SK-N-SH (cell line): Measurements from ENCODE around the gene C10orf90. TPM values are rescaled to one million over a fixed set of nuclear protein-coding genes. Genes with fewer than 3 reads are reported as not detected.

Experiments
- CTCF ChIA-PET: fragments of 300-600, 350-600 bp; formaldehyde crosslinking; extraction: SDS; loops from one replicate; lab custom pipeline; 2021; lab: Yijun Ruan, JAX
- POLR2A ChIA-PET: fragments of 350-600 bp; sonication (Branson Sonifier 250); formaldehyde crosslinking; extraction: SDS; loops from one replicate; lab custom pipeline; 2020; ENCODE audit warnings: antibody characterized with exemption, inconsistent platforms; lab: Yijun Ruan, JAX
- DNase-seq: peaks from one replicate; pipeline ENCODE4 v3.0.0; 2012
- H2AFZ ChIP-seq: fragments of 200-600 bp; sonication (generic); 2 replicates; pipeline ENCODE4 v1.8.1; 2016; ENCODE audit warnings: antibody characterized with exemption, mild to moderate bottlenecking, low read depth
- H3F3A ChIP-seq: fragments of 200-600 bp; sonication (generic); replicated peaks from 2 replicates; pipeline ENCODE3; 2016; ENCODE audit warnings: antibody characterized with exemption, mild to moderate bottlenecking; ENCODE audit not compliant: insufficient read depth
- H3K27ac ChIP-seq, 2 experiments: fragments of 200-500 bp in 1 of 2; fragments of 200-600 bp in 1 of 2; sonication (Bioruptor generic) in 1 of 2; sonication (generic), shearing (Covaris generic) in 1 of 2; 2 replicates each; pipeline versions ENCODE4 v1.5.1 to v1.6.1; 2014 to 2016; ENCODE audit warnings: low read depth in 2 of 2, inconsistent platforms in 1 of 2, low read length in 1 of 2, mild to moderate bottlenecking in 1 of 2, mixed read lengths in 1 of 2
- H3K27me3 ChIP-seq: fragments of 200-600 bp; sonication (generic), shearing (Covaris generic); 2 replicates; pipeline ENCODE4 v1.6.1; 2016; ENCODE audit warnings: mixed run types; ENCODE audit not compliant: insufficient read depth
- H3K36me3 ChIP-seq, 2 experiments: fragments of 200-500 bp in 1 of 2; fragments of 200-600 bp in 1 of 2; sonication (Bioruptor generic) in 1 of 2; sonication (generic) in 1 of 2; replicated peaks in 1 of 2; 2 replicates each; pipeline versions ENCODE3 to v1.5.1; 2014 to 2016; ENCODE audit warnings: low read length in 1 of 2, mild to moderate bottlenecking in 1 of 2; ENCODE audit not compliant: insufficient read depth in 2 of 2, control insufficient read depth in 1 of 2
- H3K4me1 ChIP-seq, 2 experiments: fragments of 200-500 bp in 1 of 2; fragments of 200-600 bp in 1 of 2; sonication (Bioruptor generic) in 1 of 2; sonication (generic), shearing (Covaris generic) in 1 of 2; 2 replicates each; pipeline versions ENCODE4 v1.5.1 to v1.6.1; 2014 to 2016; ENCODE audit warnings: low read depth in 1 of 2, low read length in 1 of 2, mixed run types in 1 of 2; ENCODE audit not compliant: insufficient read depth in 2 of 2, control insufficient read depth in 1 of 2
- H3K4me2 ChIP-seq: fragments of 200-600 bp; sonication (generic), shearing (Covaris generic); 2 replicates; pipeline ENCODE4 v1.6.1; 2017; ENCODE audit warnings: mixed run types
- H3K4me3 ChIP-seq, 2 experiments: fragments of 200-500 bp in 1 of 2; fragments of 200-600 bp in 1 of 2; sonication (Bioruptor generic) in 1 of 2; sonication (generic), shearing (Covaris generic) in 1 of 2; 2 replicates each; pipeline versions ENCODE4 v1.5.1 to v1.8.1; 2014 to 2016; ENCODE audit warnings: low read depth in 2 of 2, inconsistent platforms in 1 of 2, low read length in 1 of 2, mild to moderate bottlenecking in 1 of 2, mixed read lengths in 1 of 2, moderate library complexity in 1 of 2
- H3K79me2 ChIP-seq: fragments of 200-600 bp; sonication (generic); 2 replicates; pipeline ENCODE4 v1.8.1; 2017; ENCODE audit warnings: mild to moderate bottlenecking; ENCODE audit not compliant: insufficient read depth
- H3K9ac ChIP-seq: fragments of 200-600 bp; sonication (generic); 2 replicates; pipeline ENCODE4 v1.6.1; 2017; ENCODE audit warnings: mixed run types
- H3K9me2 ChIP-seq: fragments of 200-600 bp; sonication (generic); 2 replicates; pipeline ENCODE4 v1.6.1; 2017; ENCODE audit warnings: mixed run types
- H3K9me3 ChIP-seq: fragments of 200-600 bp; sonication (generic); 2 replicates; pipeline ENCODE4 v1.6.1; 2017; ENCODE audit warnings: mixed run types, mild to moderate bottlenecking, moderate library complexity
- H4K20me1 ChIP-seq: fragments of 200-600 bp; sonication (generic); 2 replicates; pipeline ENCODE4 v1.6.1; 2017; ENCODE audit warnings: mild to moderate bottlenecking, mixed run types; ENCODE audit not compliant: insufficient read depth
- EP300 ChIP-seq, 2 experiments: IDR thresholded peaks; 2 replicates each; pipeline versions ENCODE4 v1.4.0 to v1.6.1; 2012; ENCODE audit warnings: borderline replicate concordance in 1 of 2, low read depth in 1 of 2, low read length in 1 of 2
- EZH2phosphoT487 ChIP-seq: fragments of 200-600 bp; sonication (generic); IDR thresholded peaks from 2 replicates; pipeline ENCODE4 v1.6.1; 2017; ENCODE audit warnings: low read depth, mixed run types, mild to moderate bottlenecking, antibody characterized with exemption, moderate library complexity, borderline replicate concordance
- FOXJ3 ChIP-seq: sonication (generic); formaldehyde crosslinking; IDR thresholded peaks from 2 replicates; pipeline ENCODE4 v1.5.1; 2020; ENCODE audit warnings: mild to moderate bottlenecking, missing genetic modification reagents
- IRF3 ChIP-seq: fragments of 150-350 bp; IDR thresholded peaks from 2 replicates; pipeline ENCODE4 v1.6.1; 2016; ENCODE audit warnings: mild to moderate bottlenecking, low read depth, low read length
- JUND ChIP-seq: IDR thresholded peaks from 2 replicates; pipeline ENCODE4 v1.4.0; 2012
- MXI1 ChIP-seq: IDR thresholded peaks from 2 replicates; pipeline ENCODE4 v1.6.1; 2012; ENCODE audit warnings: mild to moderate bottlenecking, low read depth, low read length, improper control_type of control experiment
- NFIC ChIP-seq: IDR thresholded peaks from 2 replicates; pipeline ENCODE4 v1.4.0; 2012; ENCODE audit warnings: borderline replicate concordance
- PBX3 ChIP-seq: IDR thresholded peaks from 2 replicates; pipeline ENCODE4; 2012
- POLR2AphosphoS5 ChIP-seq: IDR thresholded peaks from 2 replicates; pipeline ENCODE4 v1.6.1; 2012; ENCODE audit warnings: low read depth, low read length
- RAD21 ChIP-seq: IDR thresholded peaks from 2 replicates; pipeline ENCODE4 v1.6.1; 2012; ENCODE audit warnings: mild to moderate bottlenecking, low read length
- SIN3A ChIP-seq: IDR thresholded peaks from 2 replicates; pipeline ENCODE4 v1.6.1; 2012; ENCODE audit warnings: low read depth, mild to moderate bottlenecking, low read length, moderate library complexity, borderline replicate concordance
- TCF12 ChIP-seq: IDR thresholded peaks from 2 replicates; pipeline ENCODE4 v1.4.0; 2012
- TEAD4 ChIP-seq: IDR thresholded peaks from 2 replicates; pipeline ENCODE4 v1.4.0; 2012; ENCODE audit warnings: mild to moderate bottlenecking, borderline replicate concordance; ENCODE audit not compliant: insufficient read depth
- USF2 ChIP-seq: fragments of 150-350 bp; IDR thresholded peaks from 2 replicates; pipeline ENCODE4 v1.6.1; 2017; ENCODE audit warnings: antibody characterized with exemption, low read length, low read depth, borderline replicate concordance
- YY1 ChIP-seq: IDR thresholded peaks from 2 replicates; pipeline ENCODE4 v1.4.0; 2012; ENCODE audit warnings: low read depth, mild to moderate bottlenecking
- WGBS: methylation state at CpG from one replicate; pipeline ENCODE4 v1.1.6; 2017; ENCODE audit warnings: low lambda C conversion rate; 5-methylcytosine and 5-hydroxymethylcytosine counted together
- polyA plus RNA-seq, 3 experiments: library from polyadenylated mRNA; depleted of rRNA; stranded (reverse); fragments of >200 nt; gene quantifications; 2 replicates each; pipeline ENCODE4 v1.2.3, GENCODE V29; 2012
- TF ChIP-seq, protein P1 (sequence below): IDR thresholded peaks from 2 replicates; pipeline ENCODE4 v1.4.0; 2012; ENCODE audit warnings: low read depth
- TF ChIP-seq, protein P2 (sequence below): fragments of 200-600 bp; sonication (generic); IDR thresholded peaks from 2 replicates; pipeline ENCODE4 v1.6.1; 2017; ENCODE audit warnings: antibody characterized with exemption, mild to moderate bottlenecking, moderate library complexity

Gene C10orf90
- polyA plus RNA-seq, 1 of the 3 experiments (the other 2 are of a cell fraction) = 0.21 TPM

- H3K4me3 ChIP-seq = no peak overlapping the region
- H3K4me1 ChIP-seq = no peaks in the 10 kb centered on the region
- no peaks in the 10 kb centered on the region for H3K9me3 ChIP-seq
- no peaks in the 10 kb centered on the region for H4K20me1 ChIP-seq
- ChIA-PET POLR2A (no interaction called here), CTCF (interaction anchor here (1.9 kb wide), 1 partner anchor 22 kb away, joined by 6 read pairs; no protein-coding TSS in a partner anchor)
- TF ChIP-seq TCF12 = no peak
- no peak for TF ChIP-seq SIN3A
- TF ChIP-seq EP300 (IDR thresholded peaks at IDR 0.05; ENCODE audit: borderline replicate concordance in 1 of 2, low read depth in 1 of 2, low read length in 1 of 2) = no peak
- no peak for TF ChIP-seq RAD21
- no peak for TF ChIP-seq NFIC
- no peak for TF ChIP-seq YY1
- TF ChIP-seq, protein P1, sequence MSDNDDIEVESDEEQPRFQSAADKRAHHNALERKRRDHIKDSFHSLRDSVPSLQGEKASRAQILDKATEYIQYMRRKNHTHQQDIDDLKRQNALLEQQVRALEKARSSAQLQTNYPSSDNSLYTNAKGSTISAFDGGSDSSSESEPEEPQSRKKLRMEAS = no peak
- TF ChIP-seq MXI1 = no peak
- TF ChIP-seq, protein P2, sequence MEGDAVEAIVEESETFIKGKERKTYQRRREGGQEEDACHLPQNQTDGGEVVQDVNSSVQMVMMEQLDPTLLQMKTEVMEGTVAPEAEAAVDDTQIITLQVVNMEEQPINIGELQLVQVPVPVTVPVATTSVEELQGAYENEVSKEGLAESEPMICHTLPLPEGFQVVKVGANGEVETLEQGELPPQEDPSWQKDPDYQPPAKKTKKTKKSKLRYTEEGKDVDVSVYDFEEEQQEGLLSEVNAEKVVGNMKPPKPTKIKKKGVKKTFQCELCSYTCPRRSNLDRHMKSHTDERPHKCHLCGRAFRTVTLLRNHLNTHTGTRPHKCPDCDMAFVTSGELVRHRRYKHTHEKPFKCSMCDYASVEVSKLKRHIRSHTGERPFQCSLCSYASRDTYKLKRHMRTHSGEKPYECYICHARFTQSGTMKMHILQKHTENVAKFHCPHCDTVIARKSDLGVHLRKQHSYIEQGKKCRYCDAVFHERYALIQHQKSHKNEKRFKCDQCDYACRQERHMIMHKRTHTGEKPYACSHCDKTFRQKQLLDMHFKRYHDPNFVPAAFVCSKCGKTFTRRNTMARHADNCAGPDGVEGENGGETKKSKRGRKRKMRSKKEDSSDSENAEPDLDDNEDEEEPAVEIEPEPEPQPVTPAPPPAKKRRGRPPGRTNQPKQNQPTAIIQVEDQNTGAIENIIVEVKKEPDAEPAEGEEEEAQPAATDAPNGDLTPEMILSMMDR = no peak
- no peak for TF ChIP-seq PBX3
- TF ChIP-seq POLR2AphosphoS5 = no peak
- no peak for TF ChIP-seq FOXJ3 (CRISPR knock-in tag)
- no peak for TF ChIP-seq EZH2phosphoT487
- no peak for TF ChIP-seq IRF3
- TF ChIP-seq JUND = no peak
- no peaks in the 10 kb centered on the region for H3F3A ChIP-seq
- H3K4me2 ChIP-seq = no peak overlapping the region
- H3K9me2 ChIP-seq = no peaks in the 10 kb centered on the region
- no peak for DNase-seq
- 44% methylated on average over 3 of the region's 3 CpGs for WGBS
- no peak overlapping the region for H3K9ac ChIP-seq
- no peaks in the 10 kb centered on the region for H3K27me3 ChIP-seq
- H2AFZ ChIP-seq = no peak overlapping the region
- no peaks in the 10 kb centered on the region for H3K79me2 ChIP-seq
- no peak overlapping the region for H3K27ac ChIP-seq
- no peaks in the 10 kb centered on the region for H3K36me3 ChIP-seq
These were observed 19.0 kb downstream of the C10orf90 start for GRCh38 chr10:126651467-126651866.

DNA sequence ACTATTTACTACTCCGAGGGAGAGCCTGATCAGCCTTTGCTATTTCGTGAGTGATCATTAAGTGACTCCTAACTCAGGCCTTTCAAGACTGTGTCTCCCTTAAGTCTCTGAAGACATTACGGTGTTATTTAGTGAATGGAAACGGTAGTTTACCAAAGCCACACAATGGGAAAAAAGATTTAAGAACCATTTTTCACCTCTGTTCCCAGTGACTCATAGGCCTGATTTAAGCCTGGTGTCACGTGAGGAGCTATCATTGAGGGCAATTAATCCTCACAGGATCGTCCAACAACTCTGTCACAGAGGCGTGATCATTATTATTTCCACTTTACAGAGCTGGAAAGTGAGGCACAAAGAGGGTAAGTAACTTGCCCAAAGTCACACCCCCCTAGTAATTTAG, 20.3 kb downstream of the C10orf90 start:
- H3K27ac ChIP-seq = no peak overlapping the region
- no peaks in the 10 kb centered on the region for H3K27me3 ChIP-seq
- ChIA-PET CTCF (interaction anchor here (1.2 to 1.9 kb wide), 2 partner anchors 20 to 50 kb away, joined by 3 to 6 read pairs; no protein-coding TSS in a partner anchor), POLR2A (no interaction called here)
- H3K4me2 ChIP-seq = no peak overlapping the region
- H3K79me2 ChIP-seq = no peaks in the 10 kb centered on the region
- H3K4me3 ChIP-seq = no peak overlapping the region
- H3F3A ChIP-seq = no peaks in the 10 kb centered on the region
- TF ChIP-seq TEAD4 = no peak
- TF ChIP-seq, protein P1 = no peak
- no peak for TF ChIP-seq USF2
- no peaks in the 10 kb centered on the region for H3K9me3 ChIP-seq
- no peaks in the 10 kb centered on the region for H3K36me3 ChIP-seq
- H4K20me1 ChIP-seq = no peaks in the 10 kb centered on the region
- H3K9me2 ChIP-seq = no peaks in the 10 kb centered on the region
- H3K9ac ChIP-seq = no peak overlapping the region
- 22% methylated on average over 7 of the region's 7 CpGs for WGBS
- H3K4me1 ChIP-seq = no peaks in the 10 kb centered on the region
- H2AFZ ChIP-seq = no peak overlapping the region
- no peak for DNase-seq
